Stimulated activated CD4-positive, alpha-beta T cell treated with anti-CD3 and anti-CD28 coated beads, Interleukin-2, amount 100 ng/mL, for 4 hours (primary cell): Measurements from ENCODE around the gene PNMA8A.

Source experiments
- DNase-seq: peaks from one replicate; pipeline ENCODE4 v3.0.0-alpha.2; 2020; ENCODE audit warnings: low read depth

Gene PNMA8A

DNA sequence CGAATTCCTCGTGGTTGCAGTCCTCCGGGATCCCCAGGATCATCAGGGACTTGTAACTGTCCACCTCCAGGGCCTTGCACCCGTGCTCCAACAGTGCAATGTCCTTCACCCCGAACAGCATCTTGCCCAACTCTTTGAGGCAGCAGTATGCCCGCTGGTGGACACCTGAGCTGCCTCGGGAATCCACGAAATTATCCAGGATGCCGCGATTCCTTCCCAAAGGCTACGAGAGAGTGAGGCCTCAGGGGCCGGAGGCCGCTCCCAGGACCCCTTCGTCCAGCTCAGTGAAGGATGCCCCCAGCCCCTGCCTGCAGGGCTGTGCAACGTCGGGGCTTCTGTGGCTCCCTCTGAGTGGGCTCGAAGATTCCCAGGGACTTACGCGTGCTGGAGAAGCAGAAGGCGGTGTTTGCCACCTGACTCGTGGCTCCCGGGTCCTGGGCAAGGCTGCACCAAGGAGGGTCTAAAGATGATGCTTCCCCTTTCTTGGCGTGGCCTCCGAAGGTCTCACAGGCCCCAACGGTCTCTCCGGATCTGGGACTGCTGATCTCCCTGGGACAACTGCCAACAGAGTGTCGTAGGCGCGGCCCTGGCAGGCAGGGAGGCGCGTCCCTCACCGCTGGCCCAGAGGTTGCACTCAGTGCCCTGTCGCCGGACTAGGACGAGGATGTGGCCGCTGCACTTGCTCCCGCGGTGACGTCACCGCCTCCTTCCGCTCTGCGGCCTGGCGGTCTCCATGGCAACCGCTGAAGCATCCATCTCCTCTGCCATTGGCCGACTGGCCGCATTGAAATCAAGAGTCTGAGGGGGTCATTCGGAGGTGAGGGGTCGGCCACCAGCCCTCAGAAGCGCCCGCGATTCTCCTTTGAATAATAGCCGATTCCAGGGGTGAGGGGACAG is 42.9 kb downstream of the PNMA8A start, which contains the start of gene PNMA8C:
Gene PNMA8C (minus strand): TSS at position 698 of the 897 bp plus-strand sequence. CDS start 577 bp downstream, at position 121.
- peak; percentile 9 for DNase-seq

DNA sequence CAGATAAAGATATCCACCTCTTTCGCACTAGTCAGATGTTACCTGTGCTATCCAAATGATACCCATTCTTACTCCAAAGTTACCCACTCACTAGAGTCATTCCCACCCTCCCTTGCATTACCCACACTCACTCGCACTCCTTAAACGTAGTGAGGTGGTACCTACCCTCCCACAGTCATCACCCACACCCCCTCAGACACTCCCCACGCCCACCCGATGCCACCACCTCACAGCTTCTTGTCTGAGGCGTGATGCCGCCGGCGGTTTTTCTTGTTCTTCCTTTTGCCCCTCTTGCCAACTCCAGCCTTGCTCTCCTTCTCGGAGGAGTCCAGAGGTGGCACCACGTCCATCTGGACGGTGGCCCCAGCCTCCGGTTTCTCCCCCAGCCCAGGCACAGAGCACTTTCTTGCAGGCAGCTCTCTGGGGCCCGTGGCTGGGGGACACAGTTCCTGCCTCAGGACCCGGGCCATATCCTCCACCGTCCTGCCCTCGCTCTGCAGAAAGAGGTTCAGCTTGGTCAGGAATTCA is 43.8 kb downstream of the PNMA8A start:
- no peak for DNase-seq

DNA sequence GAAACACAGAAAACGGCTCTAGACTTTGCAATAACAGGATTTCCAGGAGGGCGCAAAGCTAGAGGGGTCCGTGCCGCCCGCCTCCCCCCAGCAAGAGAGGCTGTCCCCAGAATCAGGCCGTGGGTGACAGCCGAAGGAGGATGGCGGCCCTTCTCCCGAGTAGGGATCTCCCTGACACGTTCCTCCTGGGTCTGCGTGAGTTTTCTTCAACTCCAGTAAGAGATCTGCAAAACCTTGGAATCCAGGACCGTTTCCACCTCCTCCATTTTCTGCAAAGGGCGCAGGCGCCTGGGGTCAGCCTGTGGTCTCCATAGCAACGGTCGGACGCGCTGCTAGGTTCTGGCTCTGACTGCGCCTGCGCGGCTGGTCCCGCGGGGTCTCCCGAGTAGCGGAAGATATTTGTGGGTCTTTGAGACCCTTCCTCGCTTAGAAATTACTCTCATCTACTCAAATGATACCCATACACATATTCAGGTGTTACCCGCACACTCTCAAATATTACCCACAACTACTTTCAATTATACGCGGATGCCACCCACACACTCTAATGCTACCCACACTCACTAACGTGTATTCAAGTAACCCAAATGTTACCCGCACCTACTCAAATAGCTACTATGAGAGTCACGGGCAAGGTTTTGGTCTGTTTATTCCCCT is 44.7 kb downstream of the PNMA8A start:
- DNase-seq = no peak

DNA sequence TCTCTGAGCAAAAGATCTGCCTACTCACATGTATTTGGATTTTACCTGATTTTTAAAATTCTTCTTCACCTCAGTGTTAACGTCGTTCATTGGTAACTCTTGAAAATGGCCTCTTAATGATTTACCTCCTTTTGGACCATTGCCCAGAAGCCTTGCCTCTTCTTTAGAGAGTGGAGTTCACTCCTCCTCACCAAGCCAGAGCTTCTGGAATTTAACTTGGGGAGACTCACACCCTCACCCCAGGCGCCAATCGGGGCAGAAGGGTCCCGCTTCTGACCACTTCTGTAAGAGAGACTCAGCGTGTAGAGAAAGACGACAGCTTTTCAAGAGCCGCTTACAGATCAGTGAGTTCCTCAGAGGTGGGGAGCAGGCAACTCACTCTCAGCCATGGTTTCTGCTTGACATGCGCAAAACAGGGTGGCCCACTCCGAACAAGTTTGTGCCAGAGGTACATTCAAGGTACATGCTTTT is 45.3 kb downstream of the PNMA8A start:
- no peak for DNase-seq

DNA sequence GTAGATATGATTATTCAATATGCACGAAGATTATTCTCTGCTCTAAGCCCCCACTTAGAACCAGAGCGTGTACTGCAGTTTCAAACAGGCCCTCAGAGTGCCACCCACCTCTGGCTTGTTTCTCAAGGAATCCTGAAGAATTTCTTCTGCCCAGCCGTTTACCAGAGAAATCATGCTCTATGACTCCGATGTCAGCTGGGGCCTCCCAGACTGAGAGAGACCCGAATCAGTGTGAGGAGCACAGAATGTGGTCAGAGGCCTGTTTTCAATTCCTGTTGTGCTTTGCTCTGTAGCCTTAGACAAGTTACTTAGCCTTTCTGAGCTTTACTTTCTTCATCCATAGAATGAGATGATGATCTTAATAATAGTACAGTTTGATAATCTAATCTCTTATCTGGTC is 48.2 kb downstream of the PNMA8A start:
- DNase-seq = no peak

DNA sequence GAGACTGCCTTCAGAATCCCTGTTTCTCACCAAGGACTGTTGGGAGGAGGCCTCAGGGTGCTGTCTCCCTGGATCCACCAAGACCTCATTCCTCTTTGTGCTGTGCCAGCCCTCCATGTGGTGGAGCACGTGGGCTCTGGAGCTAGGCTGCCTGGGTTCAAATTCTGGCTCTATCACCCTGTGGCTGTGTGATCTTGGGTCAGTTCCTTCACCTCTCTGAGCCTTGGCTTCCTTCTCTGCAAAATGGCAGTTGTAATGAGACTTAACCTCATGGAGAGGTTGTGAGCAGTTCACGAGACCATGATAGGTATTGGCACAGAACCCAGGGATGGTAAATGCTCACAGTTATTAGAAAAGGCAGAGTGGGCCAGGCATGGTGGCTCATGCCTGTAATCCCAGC is 49.0 kb downstream of the PNMA8A start:
- no peak for DNase-seq

DNA sequence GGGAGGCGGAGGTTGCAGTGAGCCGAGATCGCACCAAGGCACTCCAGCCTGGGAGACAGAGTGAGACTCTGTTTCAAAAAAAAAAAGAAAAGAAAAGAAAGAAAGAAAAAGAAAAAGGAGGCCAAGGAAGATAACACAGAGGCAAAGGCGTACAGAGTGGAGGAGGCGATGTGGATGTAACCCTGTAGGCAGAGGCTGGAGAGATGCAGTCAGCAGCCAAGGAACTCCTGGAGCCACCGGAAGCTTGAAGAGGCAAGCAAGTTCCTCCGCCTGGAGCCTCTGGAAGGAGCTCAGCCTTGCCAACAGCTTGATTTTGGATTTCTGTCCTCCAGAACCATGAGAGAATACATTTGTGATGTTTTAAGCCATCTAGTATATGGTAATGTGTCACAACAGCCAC is 51.3 kb downstream of the PNMA8A start:
- no peak for DNase-seq
